Measurements from ENCODE around the gene PCDHGA1.
"Not testable (repeated sequence)": the region's sequence is repeated elsewhere in the genome, so short reads cannot be mapped to it uniquely, and the experiment has no call there.

The PCDHGA1 gene

DNA sequence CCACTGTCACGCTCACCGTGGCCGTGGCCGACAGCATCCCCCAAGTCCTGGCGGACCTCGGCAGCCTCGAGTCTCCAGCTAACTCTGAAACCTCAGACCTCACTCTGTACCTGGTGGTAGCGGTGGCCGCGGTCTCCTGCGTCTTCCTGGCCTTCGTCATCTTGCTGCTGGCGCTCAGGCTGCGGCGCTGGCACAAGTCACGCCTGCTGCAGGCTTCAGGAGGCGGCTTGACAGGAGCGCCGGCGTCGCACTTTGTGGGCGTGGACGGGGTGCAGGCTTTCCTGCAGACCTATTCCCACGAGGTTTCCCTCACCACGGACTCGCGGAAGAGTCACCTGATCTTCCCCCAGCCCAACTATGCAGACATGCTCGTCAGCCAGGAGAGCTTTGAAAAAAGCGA, 102.4 kb downstream of the PCDHGA1 start:
- FAIRE-seq; DNase-seq (ENCODE audit: insufficient read length, low spot score): not testable (repeated sequence)

GRCh38 chr5:141434006-141434405, 103.7 kb downstream of the PCDHGA1 start:
- DNase-seq (ENCODE audit: insufficient read length, low spot score) (no peak), FAIRE-seq (no peak)

DNA sequence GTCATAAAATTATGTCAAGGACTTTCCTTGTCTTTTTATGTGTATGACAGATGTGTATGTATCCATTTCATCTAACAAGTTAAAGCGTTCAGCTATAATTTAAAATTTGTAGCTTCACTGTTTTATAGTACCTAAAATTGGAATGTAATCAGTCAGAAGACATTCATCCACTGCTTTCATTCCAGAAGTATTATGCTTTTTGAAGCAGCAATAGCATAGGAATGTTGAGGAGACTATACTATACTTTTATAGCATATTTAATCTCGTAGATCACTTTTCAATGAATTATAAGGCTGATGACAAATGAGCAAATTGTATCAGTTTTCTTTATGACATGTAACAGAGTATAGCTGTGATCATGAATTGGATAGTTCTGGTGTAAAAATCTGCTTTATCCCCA, 106.9 kb downstream of the PCDHGA1 start:
- FAIRE-seq (no peak), DNase-seq (ENCODE audit: insufficient read length, low spot score) (no peak)

DNA sequence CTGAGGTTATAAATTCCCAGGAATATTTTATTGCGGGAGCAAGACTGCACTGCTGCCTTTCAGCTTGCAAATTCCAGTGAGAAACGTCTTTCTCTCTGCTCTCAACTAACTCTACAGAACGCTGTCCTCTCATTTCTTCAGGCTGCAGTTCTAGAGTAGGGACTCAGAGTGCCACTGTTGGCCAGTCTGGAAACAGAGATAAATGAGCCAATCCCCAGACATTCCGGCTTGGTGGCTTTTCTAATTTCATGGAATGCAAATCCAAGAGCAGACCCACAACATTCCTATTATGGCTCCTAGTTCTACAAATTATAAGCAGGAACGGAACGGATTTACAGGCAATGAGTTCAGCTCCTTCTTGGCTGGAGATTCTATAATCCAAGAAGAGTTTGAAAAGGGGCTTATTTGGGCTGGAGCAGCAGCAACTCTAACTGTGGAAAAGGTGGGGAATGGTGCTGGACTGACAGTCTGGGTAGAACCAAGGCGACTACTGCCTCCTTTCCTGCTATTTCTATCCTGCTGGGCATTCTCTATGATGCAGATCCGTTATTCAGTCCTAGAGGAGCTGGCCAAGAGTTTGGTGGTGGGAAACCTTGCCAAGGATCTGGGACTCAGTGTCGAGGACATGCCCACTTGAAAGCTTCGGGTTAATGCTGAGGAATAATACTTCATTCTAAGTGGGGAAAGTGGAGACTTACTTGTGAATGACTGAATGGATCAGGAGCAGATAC, 109.3 kb downstream of the PCDHGA1 start:
- no peak for DNase-seq (ENCODE audit: insufficient read length, low spot score)
- FAIRE-seq = no peak

DNA sequence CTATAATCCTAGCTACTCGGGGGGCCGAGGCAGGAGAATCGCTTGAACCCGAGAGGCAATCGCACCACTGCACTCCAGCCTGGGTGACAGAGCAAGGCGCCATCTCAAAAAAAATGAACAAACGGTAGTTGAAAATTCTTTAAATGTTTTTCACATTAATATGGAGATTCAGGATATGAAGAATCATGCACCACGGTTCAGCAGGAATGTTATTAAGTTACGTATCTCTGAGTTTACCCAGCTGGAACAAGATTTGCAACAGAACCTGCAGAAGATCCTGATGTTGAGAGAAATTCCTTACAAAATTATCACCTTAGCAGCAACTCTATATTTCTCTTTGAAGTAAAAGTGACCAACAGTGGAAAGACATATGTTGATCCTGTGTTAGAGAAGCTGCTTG, 110.0 kb downstream of the PCDHGA1 start:
- no peak for FAIRE-seq
- DNase-seq (ENCODE audit: insufficient read length, low spot score) = no peak

- no peak for DNase-seq (ENCODE audit: insufficient read length, low spot score)
- no peak for FAIRE-seq
Measured at GRCh38 chr5:141441571-141442170, 111.4 kb downstream of the PCDHGA1 start.

GRCh38 chr5:141465351-141465750, 135.0 kb downstream of the PCDHGA1 start:
- DNase-seq (ENCODE audit: insufficient read length, low spot score) = no peak
- FAIRE-seq = no peak

DNA sequence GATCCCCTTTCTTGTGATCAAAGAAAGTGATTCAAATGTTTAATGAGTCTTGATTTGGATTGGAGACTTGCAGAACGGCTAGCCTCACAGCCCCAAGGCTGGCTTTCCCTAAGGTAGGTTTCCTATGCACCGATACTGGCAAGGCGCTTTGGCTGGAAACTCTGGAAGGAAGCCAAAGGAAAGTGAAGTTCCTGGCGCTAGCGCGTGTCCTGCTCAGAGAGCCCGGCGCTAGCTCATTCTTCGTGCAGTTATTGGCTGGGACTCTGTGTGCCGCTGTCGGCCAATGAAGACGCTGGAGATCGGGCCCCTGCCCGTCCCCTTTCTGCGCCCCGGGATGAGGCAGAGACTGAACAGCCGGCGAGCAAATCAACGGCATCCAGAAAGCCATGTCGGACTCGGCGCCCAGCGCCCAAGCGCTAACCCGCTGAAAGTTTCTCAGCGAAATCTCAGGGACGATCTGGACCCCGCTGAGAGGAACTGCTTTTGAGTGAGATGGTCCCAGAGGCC, 145.4 kb downstream of the PCDHGA1 start, which contains the start of gene PCDHGC3:
PCDHGC3 (plus strand) TSS at position 342 of the 507 bp plus-strand sequence; CDS start at position 493, 151 bp downstream.
- peak; percentile 93 for DNase-seq (ENCODE audit: insufficient read length, low spot score)
- no peak for FAIRE-seq

DNA sequence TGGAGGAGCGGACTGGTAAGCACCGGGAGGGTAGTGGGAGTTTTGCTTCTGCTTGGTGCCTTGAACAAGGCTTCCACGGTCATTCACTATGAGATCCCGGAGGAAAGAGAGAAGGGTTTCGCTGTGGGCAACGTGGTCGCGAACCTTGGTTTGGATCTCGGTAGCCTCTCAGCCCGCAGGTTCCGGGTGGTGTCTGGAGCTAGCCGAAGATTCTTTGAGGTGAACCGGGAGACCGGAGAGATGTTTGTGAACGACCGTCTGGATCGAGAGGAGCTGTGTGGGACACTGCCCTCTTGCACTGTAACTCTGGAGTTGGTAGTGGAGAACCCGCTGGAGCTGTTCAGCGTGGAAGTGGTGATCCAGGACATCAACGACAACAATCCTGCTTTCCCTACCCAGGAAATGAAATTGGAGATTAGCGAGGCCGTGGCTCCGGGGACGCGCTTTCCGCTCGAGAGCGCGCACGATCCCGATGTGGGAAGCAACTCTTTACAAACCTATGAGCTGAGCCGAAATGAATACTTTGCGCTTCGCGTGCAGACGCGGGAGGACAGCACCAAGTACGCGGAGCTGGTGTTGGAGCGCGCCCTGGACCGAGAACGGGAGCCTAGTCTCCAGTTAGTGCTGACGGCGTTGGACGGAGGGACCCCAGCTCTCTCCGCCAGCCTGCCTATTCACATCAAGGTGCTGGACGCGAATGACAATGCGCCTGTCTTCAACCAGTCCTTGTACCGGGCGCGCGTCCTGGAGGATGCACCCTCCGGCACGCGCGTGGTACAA, 146.0 kb downstream of the PCDHGA1 start:
- DNase-seq (ENCODE audit: insufficient read length, low spot score) = peak; percentile 60
- FAIRE-seq = peak; percentile 13

GRCh38 chr5:141477044-141477575, 146.8 kb downstream of the PCDHGA1 start:
- FAIRE-seq = no peak
- no peak for DNase-seq (ENCODE audit: insufficient read length, low spot score)

GRCh38 chr5:141477815-141478214, 147.5 kb downstream of the PCDHGA1 start:
- FAIRE-seq (no peak), DNase-seq (ENCODE audit: insufficient read length, low spot score) (no peak)

DNA sequence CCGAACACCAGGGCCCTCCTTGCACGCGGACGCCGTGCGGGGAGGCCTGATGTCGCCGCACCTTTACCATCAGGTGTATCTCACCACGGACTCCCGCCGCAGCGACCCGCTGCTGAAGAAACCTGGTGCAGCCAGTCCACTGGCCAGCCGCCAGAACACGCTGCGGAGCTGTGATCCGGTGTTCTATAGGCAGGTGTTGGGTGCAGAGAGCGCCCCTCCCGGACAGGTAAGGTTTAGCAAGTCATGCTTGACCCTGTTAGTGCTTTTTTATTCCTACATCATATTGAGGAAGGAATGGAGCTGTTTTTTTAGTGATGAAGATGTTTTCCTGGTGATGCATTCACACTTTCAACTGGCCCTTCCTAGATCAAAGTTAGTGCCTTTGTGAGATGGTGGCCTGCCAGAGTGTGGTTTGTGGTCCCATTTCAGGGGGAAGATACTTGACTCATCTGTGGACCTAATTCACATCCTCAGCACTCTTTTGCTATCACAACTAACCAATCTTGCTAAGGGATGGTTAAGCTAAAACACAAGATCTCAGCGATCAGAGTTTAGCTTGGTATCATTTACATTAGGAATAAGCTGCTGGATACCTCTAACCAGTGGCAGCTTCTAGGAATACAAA, 148.1 kb downstream of the PCDHGA1 start:
- FAIRE-seq (no peak), DNase-seq (ENCODE audit: insufficient read length, low spot score) (no peak)

GRCh38 chr5:141479776-141480175, 149.5 kb downstream of the PCDHGA1 start:
- DNase-seq (ENCODE audit: insufficient read length, low spot score) = no peak
- FAIRE-seq = no peak

- FAIRE-seq (no peak), DNase-seq (ENCODE audit: insufficient read length, low spot score) (no peak)
Measured at GRCh38 chr5:141483902-141484301, 153.6 kb downstream of the PCDHGA1 start.

GRCh38 chr5:141484310-141484640, 154.0 kb downstream of the PCDHGA1 start:
- DNase-seq (ENCODE audit: insufficient read length, low spot score) (no peak), FAIRE-seq (no peak)

DNA sequence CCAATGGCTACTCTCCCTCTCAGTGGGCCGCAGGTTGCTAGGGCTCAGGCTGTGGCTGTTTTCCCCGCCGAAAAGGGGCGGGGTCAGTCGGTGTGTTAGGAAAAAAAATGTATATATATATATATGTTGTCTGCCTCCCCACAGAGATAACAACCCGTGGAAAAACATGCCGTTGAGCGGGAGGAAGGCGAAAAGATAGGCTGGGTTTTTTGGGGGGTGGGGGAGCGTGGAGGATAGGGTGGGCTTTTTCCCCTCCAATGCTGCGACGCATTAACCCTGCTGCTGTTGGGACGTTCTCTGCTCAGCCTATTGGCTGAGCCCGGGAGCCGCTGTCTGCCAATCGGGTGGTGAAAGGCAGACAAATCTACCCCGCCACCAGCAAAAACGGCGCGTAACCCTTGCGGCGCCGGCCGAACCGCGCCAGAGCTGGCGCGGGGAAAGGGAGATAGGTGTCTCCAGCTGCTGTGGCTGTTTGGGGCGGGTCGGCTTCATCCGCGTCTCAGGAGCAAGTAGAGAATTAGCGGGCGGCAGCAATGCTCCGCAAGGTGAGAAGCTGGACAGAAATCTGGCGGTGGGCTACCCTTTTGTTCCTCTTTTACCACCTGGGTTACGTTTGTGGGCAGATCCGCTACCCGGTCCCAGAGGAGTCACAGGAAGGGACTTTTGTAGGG, 154.5 kb downstream of the PCDHGA1 start, which contains the start of gene PCDHGC4:
PCDHGC4 (plus strand) TSS at position 390 of the 671 bp plus-strand sequence; CDS start at position 534, 144 bp downstream.
- FAIRE-seq (no peak), DNase-seq (ENCODE audit: insufficient read length, low spot score) (no peak)

GRCh38 chr5:141485321-141486055, 155.2 kb downstream of the PCDHGA1 start:
- no peak for FAIRE-seq
- no peak for DNase-seq (ENCODE audit: insufficient read length, low spot score)

GRCh38 chr5:141486091-141486490, 155.8 kb downstream of the PCDHGA1 start:
- no peak for FAIRE-seq
- no peak for DNase-seq (ENCODE audit: insufficient read length, low spot score)

GRCh38 chr5:141487131-141487530, 156.8 kb downstream of the PCDHGA1 start:
- DNase-seq (ENCODE audit: insufficient read length, low spot score) (no peak), FAIRE-seq (no peak)

Data from HTR-8/SVneo (cell line).